PC-3 (cell line): ENCODE results near the gene KLF13. TPM values are rescaled to one million over a fixed set of nuclear protein-coding genes. Genes with fewer than 3 reads are reported as not detected.

Source experiments
- ATAC-seq: fragments of 200-7000 bp; cut with Tn5 transposase; 2 replicates; pipeline ENCODE4 v1.9.1; 2020; ENCODE audit warnings: mild to moderate bottlenecking, moderate library complexity
- BruUV-seq: library from RNA; stranded (reverse); fragments of 400-500 nt; replicated peaks from 2 replicates; lab custom pipeline; 2021; lab: Mats Ljungman, UMichigan
- CTCF ChIA-PET: fragments of 300-600 bp; sonication (Branson Sonifier 250); formaldehyde crosslinking; loops from one replicate; lab custom pipeline; 2022; ENCODE audit warnings: antibody characterized with exemption; lab: Charles Lee
- POLR2A ChIA-PET: fragments of 300-600 bp; sonication (Branson Sonifier 250); formaldehyde crosslinking; loops from one replicate; lab custom pipeline; 2022; ENCODE audit warnings: antibody characterized with exemption; ENCODE audit not compliant: unreplicated experiment; lab: Charles Lee
- DNase-seq: peaks from one replicate; pipeline ENCODE4 v3.0.0-alpha.2; 2015
- H2AFZ ChIP-seq: fragments of 300-600 bp; sonication (generic); 2 replicates; pipeline ENCODE4 v1.6.0; 2016; ENCODE audit warnings: antibody characterized with exemption, low read length
- H3F3A ChIP-seq: fragments of 300-600 bp; sonication (generic); one replicate; pipeline ENCODE4 v1.6.0; 2017; ENCODE audit warnings: antibody characterized with exemption, low read length, control low read depth, mild to moderate bottlenecking; ENCODE audit not compliant: unreplicated experiment
- H3K27ac ChIP-seq: fragments of 300-600 bp; sonication (generic); 2 replicates; pipeline ENCODE4 v1.5.1; 2016; ENCODE audit warnings: mild to moderate bottlenecking, low read length
- H3K27me3 ChIP-seq: fragments of 300-600 bp; sonication (generic); 2 replicates; pipeline ENCODE4 v1.6.1; 2016; ENCODE audit warnings: low read length, mixed read lengths
- H3K36me3 ChIP-seq: fragments of 300-600 bp; sonication (generic); 2 replicates; pipeline ENCODE4 v1.6.1; 2016; ENCODE audit warnings: low read depth, mixed run types, low read length, mixed read lengths
- H3K4me1 ChIP-seq: fragments of 300-600 bp; sonication (generic); 2 replicates; pipeline ENCODE4 v1.5.1; 2016; ENCODE audit warnings: low read length; ENCODE audit not compliant: insufficient read depth
- H3K4me2 ChIP-seq: fragments of 300-600 bp; sonication (generic); 2 replicates; pipeline ENCODE4 v1.6.0; 2016; ENCODE audit warnings: low read length
- H3K4me3 ChIP-seq: fragments of 300-600 bp; sonication (generic); 2 replicates; pipeline ENCODE4 v1.5.1; 2016; ENCODE audit warnings: mild to moderate bottlenecking, low read length, mixed read lengths
- H3K79me2 ChIP-seq: fragments of 300-600 bp; sonication (generic); 2 replicates; pipeline ENCODE4 v1.6.1; 2017; ENCODE audit warnings: low read length, mixed read lengths
- H3K9ac ChIP-seq: fragments of 300-600 bp; sonication (generic); 2 replicates; pipeline ENCODE4 v1.6.0; 2016; ENCODE audit warnings: mild to moderate bottlenecking, low read length
- H3K9me2 ChIP-seq: fragments of 300-600 bp; sonication (generic); replicated peaks from 2 replicates; pipeline ENCODE4 v1.6.1; 2016; ENCODE audit warnings: mixed run types, low read length, mixed read lengths
- H3K9me3 ChIP-seq: fragments of 300-600 bp; sonication (generic); 2 replicates; pipeline ENCODE4 v1.6.1; 2016; ENCODE audit warnings: low read length, mixed read lengths
- H4K20me1 ChIP-seq: fragments of 300-600 bp; sonication (generic); 2 replicates; pipeline ENCODE4 v1.6.1; 2016; ENCODE audit warnings: low read length, mixed read lengths
- CTCF ChIP-seq: fragments of 300-600 bp; sonication (generic); conservative IDR thresholded peaks from 2 replicates; pipeline ENCODE4 v1.5.1; 2017; ENCODE audit warnings: antibody characterized with exemption, low read depth, mild to moderate bottlenecking, low read length
- EZH2 ChIP-seq: fragments of 300-600 bp; sonication (generic); IDR thresholded peaks from one replicate; pipeline ENCODE4 v1.6.1; 2017; ENCODE audit warnings: antibody characterized with exemption, mild to moderate bottlenecking, low read length; ENCODE audit not compliant: unreplicated experiment
- EZH2phosphoT487 ChIP-seq: fragments of 300-600 bp; sonication (generic); IDR thresholded peaks from 2 replicates; pipeline ENCODE4 v1.6.1; 2018; ENCODE audit warnings: mild to moderate bottlenecking, antibody characterized with exemption, low read length, borderline replicate concordance
- intact Hi-C: fragments of 100-400 bp; cut with micrococcal nuclease; formaldehyde crosslinking; loops from 2 replicates; pipeline ENCODE4 v1.9.0; 2023
- total RNA-seq: library from RNA; depleted of rRNA; stranded (reverse); fragments of >200 nt; gene quantifications from 2 replicates; pipeline ENCODE4 v1.2.3, GENCODE V29; 2014

Gene KLF13
- total RNA-seq, 1 experiment from 2014 or later = 11.4 TPM

DNA sequence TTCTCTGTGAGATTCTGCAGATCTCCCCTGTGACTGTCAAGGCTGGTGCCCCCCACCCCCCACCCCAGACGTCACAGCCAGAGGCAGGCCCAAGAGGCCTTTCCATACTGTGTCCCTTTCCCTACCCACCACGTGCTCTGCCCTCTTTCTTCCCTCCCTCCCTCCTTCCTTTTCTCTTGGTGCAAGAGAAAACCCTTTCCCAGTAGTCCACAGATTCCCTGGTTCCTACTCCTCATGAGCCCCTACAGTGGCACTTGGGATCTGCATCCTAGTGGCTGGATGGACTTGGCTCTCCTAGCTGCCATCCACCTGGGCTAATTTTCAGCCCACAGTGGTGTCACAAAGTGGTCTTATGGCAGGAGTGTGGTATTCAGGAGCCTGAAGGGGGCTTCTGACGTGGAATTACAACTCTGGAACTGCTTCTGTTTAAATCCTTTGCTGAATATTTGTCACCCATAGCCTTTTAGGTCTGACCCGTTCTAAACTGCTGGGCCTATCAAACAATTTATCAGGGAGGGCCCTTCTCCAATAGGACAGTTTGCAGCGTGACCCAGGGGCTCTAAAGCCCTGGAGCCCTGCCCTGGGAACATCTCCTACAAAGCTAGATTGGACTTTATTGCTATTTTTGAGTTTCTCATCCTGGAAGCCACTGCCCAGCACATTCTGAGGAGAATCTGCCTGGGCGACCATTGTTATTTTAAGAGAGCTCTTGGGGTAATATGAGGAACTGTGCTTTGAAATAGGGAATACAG, 35.3 kb downstream of the KLF13 start:
- Histone ChIP-seq H3F3A (no peaks in the 10 kb centered on the region), H3K4me1 (no peaks in the 10 kb centered on the region), H3K9me3 (no peaks in the 10 kb centered on the region), H4K20me1 (no peaks in the 10 kb centered on the region), H3K9ac (no peak overlapping the region), H3K4me3 (no peak overlapping the region), H3K27me3 (no peaks in the 10 kb centered on the region), H3K27ac (no peak overlapping the region), H3K36me3 (no peaks in the 10 kb centered on the region), H3K9me2 (no peaks in the 10 kb centered on the region), H2AFZ (no peak overlapping the region), H3K4me2 (no peak overlapping the region), H3K79me2 (no peaks in the 10 kb centered on the region)
- ChIA-PET CTCF (no interaction called here), POLR2A (no interaction called here)
- no peak for ATAC-seq
- no peak for DNase-seq
- BruUV-seq = no TSS peak
- intact Hi-C loops = no loop called here
- no peak for TF ChIP-seq CTCF
- TF ChIP-seq EZH2 = no peak
- no peak for TF ChIP-seq EZH2phosphoT487

DNA sequence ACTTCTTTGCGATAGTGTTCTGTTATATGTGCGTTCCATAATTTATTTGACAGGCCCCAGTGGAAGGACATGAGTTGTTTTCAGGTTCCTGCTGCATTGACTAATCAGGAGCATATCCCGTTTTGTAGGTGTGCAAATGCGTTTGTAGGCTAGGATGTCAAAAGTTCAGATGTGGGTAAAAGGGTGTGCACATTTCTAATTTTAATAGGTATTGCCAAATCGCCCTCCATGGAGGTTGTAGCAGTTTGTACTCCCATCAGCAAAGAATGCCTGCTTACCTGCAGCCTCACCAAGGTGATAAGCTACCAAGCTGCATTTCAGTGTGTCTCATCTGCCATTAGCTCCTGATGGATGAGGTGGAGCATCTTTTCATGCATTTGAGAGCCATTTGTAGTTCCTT, 36.3 kb downstream of the KLF13 start:
- ATAC-seq (no peak), DNase-seq (no peak)
- Histone ChIP-seq H3K27ac (no peak overlapping the region), H2AFZ (no peak overlapping the region), H3K79me2 (no peaks in the 10 kb centered on the region), H3K4me2 (no peak overlapping the region), H3K9me3 (no peaks in the 10 kb centered on the region), H3K27me3 (no peaks in the 10 kb centered on the region), H3K36me3 (no peaks in the 10 kb centered on the region), H3K9ac (no peak overlapping the region), H3K9me2 (no peaks in the 10 kb centered on the region), H3F3A (no peaks in the 10 kb centered on the region), H4K20me1 (no peaks in the 10 kb centered on the region), H3K4me1 (no peaks in the 10 kb centered on the region), H3K4me3 (no peak overlapping the region)
- BruUV-seq = no TSS peak
- ChIA-PET POLR2A (no interaction called here), CTCF (no interaction called here)
- TF ChIP-seq CTCF = no peak
- TF ChIP-seq EZH2 = no peak
- no peak for TF ChIP-seq EZH2phosphoT487
- intact Hi-C loops = no loop called here

DNA sequence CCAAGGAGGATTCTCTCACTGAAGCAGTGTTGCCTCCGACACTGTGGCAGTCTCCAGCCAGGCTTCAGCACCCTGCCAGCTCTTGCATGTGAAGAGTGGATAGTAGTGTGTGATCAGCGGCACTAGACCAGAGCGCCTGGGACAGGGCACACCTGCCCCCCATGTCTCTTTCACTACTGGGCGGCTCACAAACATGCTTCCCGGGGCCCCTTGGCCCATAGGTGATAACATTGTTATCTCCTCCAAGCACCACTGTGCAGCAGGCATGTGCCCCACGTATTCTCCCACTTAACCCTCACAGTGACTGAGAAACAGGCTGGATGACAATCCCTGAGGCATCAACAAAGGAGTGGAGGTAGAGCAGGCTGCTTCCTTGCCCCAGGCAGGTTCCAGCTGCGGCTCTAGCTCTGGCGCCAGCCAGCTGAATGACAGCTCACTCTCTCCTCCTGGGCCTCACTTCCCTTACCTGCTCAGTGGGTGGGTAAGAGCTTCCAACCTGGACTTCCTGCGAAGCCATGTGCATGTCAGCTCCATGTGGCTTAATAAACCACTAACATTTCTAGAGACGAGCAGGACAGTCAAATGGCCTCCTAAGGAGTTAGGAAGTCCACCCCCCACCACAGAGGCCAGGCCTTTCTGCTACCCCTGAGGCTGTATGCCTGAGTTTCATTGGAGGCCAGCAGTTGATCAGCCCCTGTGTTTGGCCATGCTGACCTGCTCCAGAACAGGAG, 37.8 kb downstream of the KLF13 start:
- Histone ChIP-seq H2AFZ (no peak overlapping the region), H3F3A (no peaks in the 10 kb centered on the region), H3K9me3 (no peaks in the 10 kb centered on the region), H3K4me2 (no peak overlapping the region), H3K79me2 (no peaks in the 10 kb centered on the region), H3K36me3 (no peaks in the 10 kb centered on the region), H4K20me1 (no peaks in the 10 kb centered on the region), H3K4me3 (no peak overlapping the region), H3K9ac (no peak overlapping the region), H3K27me3 (no peaks in the 10 kb centered on the region), H3K4me1 (no peaks in the 10 kb centered on the region), H3K27ac (no peak overlapping the region), H3K9me2 (no peaks in the 10 kb centered on the region)
- POLR2A ChIA-PET = no interaction called here
- peak; percentile 51 for DNase-seq
- ATAC-seq = no peak; the same call in 1 of the 2 replicates
- no peak for TF ChIP-seq EZH2
- no peak for TF ChIP-seq EZH2phosphoT487
- TF ChIP-seq CTCF = no peak
- CTCF ChIA-PET = no interaction called here
- intact Hi-C loops = no loop called here
- no TSS peak for BruUV-seq
